GM23338 (cell line): ENCODE data around the gene HSFY1. TPM values are rescaled to one million over a fixed set of nuclear protein-coding genes. Genes with fewer than 3 reads are reported as not detected.
"Not testable (repeated sequence)": the region's sequence is repeated elsewhere in the genome, so short reads cannot be mapped to it uniquely, and the experiment has no call there.

Source experiments
- ATAC-seq: fragments of 200-7000 bp; cut with Tn5 transposase; 3 replicates; pipeline ENCODE4 v1.9.1; 2020
- DNase-seq: peaks from one replicate; pipeline ENCODE4 v3.0.0-alpha.2; 2015; ENCODE audit warnings: low spot score
- H2AFZ ChIP-seq: fragments of 200-600 bp; sonication (generic); 2 replicates; pipeline ENCODE4 v1.8.0; 2016; ENCODE audit warnings: antibody characterized with exemption, mild to moderate bottlenecking, moderate library complexity
- H3F3A ChIP-seq: fragments of 200-600 bp; sonication (generic); replicated peaks from 2 replicates; pipeline ENCODE4 v1.8.0; 2017; ENCODE audit warnings: antibody characterized with exemption, mixed run types, low read depth
- H3K27ac ChIP-seq: fragments of 200-600 bp; sonication (generic); 2 replicates; pipeline ENCODE4 v1.6.1; 2016; ENCODE audit warnings: low read depth
- H3K27me3 ChIP-seq: fragments of 200-600 bp; sonication (generic); 2 replicates; pipeline ENCODE4 v1.8.0; 2016; ENCODE audit warnings: mild to moderate bottlenecking, mixed run types, moderate library complexity; ENCODE audit not compliant: insufficient read depth
- H3K36me3 ChIP-seq: fragments of 200-600 bp; sonication (generic); 2 replicates; pipeline ENCODE4 v1.8.0; 2016; ENCODE audit warnings: mild to moderate bottlenecking; ENCODE audit not compliant: insufficient read depth
- H3K4me1 ChIP-seq: fragments of 200-600 bp; sonication (generic); 2 replicates; pipeline ENCODE4 v1.8.0; 2016; ENCODE audit warnings: mild to moderate bottlenecking, moderate library complexity; ENCODE audit not compliant: insufficient read depth
- H3K4me2 ChIP-seq: fragments of 200-600 bp; sonication (generic); 2 replicates; pipeline ENCODE4 v1.7.1; 2017; ENCODE audit warnings: mixed run types
- H3K4me3 ChIP-seq: fragments of 200-600 bp; sonication (generic); 2 replicates; pipeline ENCODE4 v1.6.1; 2016; ENCODE audit warnings: mixed run types
- H3K79me2 ChIP-seq: fragments of 200-600 bp; sonication (generic); replicated peaks from 2 replicates; pipeline ENCODE4 v1.8.0; 2017; ENCODE audit warnings: mild to moderate bottlenecking; ENCODE audit not compliant: insufficient read depth
- H3K9me2 ChIP-seq: fragments of 200-600 bp; sonication (generic); 2 replicates; pipeline ENCODE4 v1.8.0; 2017; ENCODE audit not compliant: insufficient read depth
- H4K20me1 ChIP-seq: fragments of 200-600 bp; sonication (generic); replicated peaks from 2 replicates; pipeline ENCODE4 v1.8.0; 2017; ENCODE audit warnings: mild to moderate bottlenecking; ENCODE audit not compliant: insufficient read depth
- H3K27ac Mint-ChIP-seq: 2 replicates; pipeline ENCODE4 v1.8.0; 2020; ENCODE audit warnings: inconsistent platforms, mild to moderate bottlenecking, moderate library complexity, mixed read lengths
- H3K27me3 Mint-ChIP-seq: 3 replicates; pipeline ENCODE4 v1.8.0; 2022; ENCODE audit warnings: low read depth, mild to moderate bottlenecking, moderate library complexity, mixed read lengths, inconsistent platforms; ENCODE audit not compliant: insufficient read depth, poor library complexity
- H3K36me3 Mint-ChIP-seq: 3 replicates; pipeline ENCODE4 v1.8.0; 2021; ENCODE audit warnings: low read depth, mild to moderate bottlenecking, inconsistent platforms, moderate library complexity, mixed read lengths
- H3K4me1 Mint-ChIP-seq: 3 replicates; pipeline ENCODE4 v1.8.0; 2020; ENCODE audit warnings: mild to moderate bottlenecking, inconsistent platforms, mixed read lengths
- H3K4me3 Mint-ChIP-seq: 3 replicates; pipeline ENCODE4 v1.8.0; 2021; ENCODE audit warnings: moderate library complexity, mild to moderate bottlenecking, inconsistent platforms, mixed read lengths
- H3K9me3 Mint-ChIP-seq: 3 replicates; pipeline ENCODE4 v1.8.0; 2020; ENCODE audit warnings: moderate library complexity, mild to moderate bottlenecking, inconsistent platforms, mixed read lengths
- long read RNA-seq: library from polyadenylated mRNA; unstranded; transcript quantifications from one replicate; pipeline ENCODE4 v2.0.0, GENCODE V29; 2020; ENCODE audit not compliant: unreplicated experiment
- polyA plus RNA-seq: library from polyadenylated mRNA; unstranded; fragments of >200 nt; fragmentation: Nextera tagmentation; extraction: Ambion mirVana; gene quantifications from 2 replicates; pipeline ENCODE4 v1.2.1, GENCODE V29; 2016
- total RNA-seq: library from RNA; depleted of rRNA; stranded (reverse); fragments of >200 nt; shearing (Covaris generic); gene quantifications from 2 replicates; pipeline ENCODE4 v1.2.3, GENCODE V29; 2014; rRNA removed

HSFY1 gene, protein sequence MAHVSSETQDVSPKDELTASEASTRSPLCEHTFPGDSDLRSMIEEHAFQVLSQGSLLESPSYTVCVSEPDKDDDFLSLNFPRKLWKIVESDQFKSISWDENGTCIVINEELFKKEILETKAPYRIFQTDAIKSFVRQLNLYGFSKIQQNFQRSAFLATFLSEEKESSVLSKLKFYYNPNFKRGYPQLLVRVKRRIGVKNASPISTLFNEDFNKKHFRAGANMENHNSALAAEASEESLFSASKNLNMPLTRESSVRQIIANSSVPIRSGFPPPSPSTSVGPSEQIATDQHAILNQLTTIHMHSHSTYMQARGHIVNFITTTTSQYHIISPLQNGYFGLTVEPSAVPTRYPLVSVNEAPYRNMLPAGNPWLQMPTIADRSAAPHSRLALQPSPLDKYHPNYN
- total RNA-seq (not detected in 2 replicates), polyA plus RNA-seq (not detected in 2 replicates)
- long read RNA-seq, result 0 reads

DNA sequence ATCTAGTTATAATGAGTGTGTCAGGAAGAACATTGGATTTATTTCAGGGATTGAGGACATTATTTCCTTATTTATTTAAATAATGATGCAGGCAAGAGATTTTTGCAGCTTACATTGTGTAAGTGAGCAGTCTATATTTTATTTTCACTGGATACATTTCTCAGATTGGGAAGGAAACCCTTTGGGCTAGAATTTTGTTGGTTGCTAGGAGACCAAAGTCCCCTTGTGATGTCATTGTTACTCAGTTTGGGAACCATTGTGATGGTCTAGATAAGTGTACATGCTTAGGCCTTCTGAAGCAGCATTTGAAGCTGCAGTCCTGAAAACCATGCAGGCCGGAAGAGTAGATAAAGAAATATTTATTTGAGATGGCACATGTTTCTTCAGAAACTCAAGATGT lies at the start of gene HSFY1:
HSFY1 (plus strand) TSS at position 301 of the 400 bp plus-strand sequence; CDS start at position 369, 68 bp downstream.
- H3K27ac ChIP-seq, H3K36me3 Mint-ChIP-seq, DNase-seq, H3K27me3 ChIP-seq, H2AFZ ChIP-seq, H3K4me3 ChIP-seq, H3K79me2 ChIP-seq, H3K27me3 Mint-ChIP-seq, H3K27ac Mint-ChIP-seq, H4K20me1 ChIP-seq, H3K4me1 ChIP-seq, H3K9me3 Mint-ChIP-seq, H3K9me2 ChIP-seq, H3K36me3 ChIP-seq, H3F3A ChIP-seq, H3K4me1 Mint-ChIP-seq, H3K4me2 ChIP-seq, H3K4me3 Mint-ChIP-seq, ATAC-seq: not testable (repeated sequence)

DNA sequence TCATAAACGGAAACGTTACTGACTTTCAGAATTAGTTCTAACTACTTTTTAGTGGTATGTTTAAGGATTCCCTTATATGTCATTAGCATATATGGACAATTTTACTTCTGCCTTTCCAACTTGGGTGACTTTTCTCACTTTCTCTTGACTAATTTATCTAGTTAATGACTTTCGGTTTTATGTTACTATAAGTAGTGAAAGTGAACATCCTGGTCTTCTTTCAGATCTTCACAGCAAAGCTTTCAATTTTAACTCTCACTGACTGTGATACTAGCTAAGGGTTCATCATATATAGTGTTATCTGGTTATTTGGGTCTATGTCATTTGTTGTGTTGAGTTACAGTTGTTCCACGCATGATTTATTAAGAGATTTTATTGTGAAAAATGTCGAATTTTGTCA lies 42.3 kb upstream of the HSFY1 start:
- H3K36me3 Mint-ChIP-seq, H3K27me3 Mint-ChIP-seq, H3K4me3 ChIP-seq, H3K27me3 ChIP-seq, H3K79me2 ChIP-seq, DNase-seq, H3K4me2 ChIP-seq, ATAC-seq, H2AFZ ChIP-seq, H4K20me1 ChIP-seq, H3K27ac ChIP-seq, H3F3A ChIP-seq, H3K4me1 Mint-ChIP-seq, H3K4me1 ChIP-seq, H3K4me3 Mint-ChIP-seq, H3K27ac Mint-ChIP-seq, H3K9me3 Mint-ChIP-seq, H3K36me3 ChIP-seq, H3K9me2 ChIP-seq: not testable (repeated sequence)

DNA sequence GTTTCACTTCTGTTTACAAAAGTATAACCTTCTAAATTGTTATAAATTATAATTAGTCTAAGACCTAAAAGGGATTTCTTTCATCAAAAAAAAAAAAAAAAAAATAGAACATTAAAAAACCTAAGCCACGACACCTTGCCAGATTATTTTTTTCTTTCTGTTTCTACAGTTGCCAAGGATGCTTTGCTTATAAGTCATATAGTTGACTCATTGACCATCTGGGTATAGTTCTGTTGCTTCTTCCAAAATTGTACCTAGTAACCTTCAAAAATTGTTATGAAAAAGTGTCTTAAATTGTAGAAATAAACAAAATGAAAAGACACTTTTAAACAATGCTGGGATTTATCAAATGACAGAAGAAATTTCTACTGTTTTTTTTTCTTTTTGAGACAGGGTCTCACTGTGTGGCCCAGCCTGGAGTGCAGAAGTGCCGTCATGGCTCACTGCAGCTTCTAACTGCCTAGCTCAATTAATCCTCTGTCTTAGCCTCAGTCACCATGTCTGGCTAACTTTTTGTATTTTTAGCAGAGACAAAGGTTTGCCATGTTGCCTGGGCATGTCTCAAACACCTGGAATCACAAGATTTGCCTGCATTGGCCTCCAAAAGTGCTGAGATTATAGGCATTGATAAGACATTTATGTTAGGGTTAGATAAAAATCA lies 15.4 kb upstream of the HSFY1 start:
- not testable (repeated sequence) for H3K4me1 Mint-ChIP-seq, H3K27me3 Mint-ChIP-seq, H3K4me3 Mint-ChIP-seq, ATAC-seq, H3K27ac Mint-ChIP-seq, H3K36me3 Mint-ChIP-seq, H3K27ac ChIP-seq, DNase-seq, H3K9me3 Mint-ChIP-seq, H4K20me1 ChIP-seq, H3K9me2 ChIP-seq, H3K4me1 ChIP-seq, H3K4me3 ChIP-seq, H3F3A ChIP-seq, H2AFZ ChIP-seq, H3K36me3 ChIP-seq, H3K4me2 ChIP-seq, H3K79me2 ChIP-seq, H3K27me3 ChIP-seq

DNA sequence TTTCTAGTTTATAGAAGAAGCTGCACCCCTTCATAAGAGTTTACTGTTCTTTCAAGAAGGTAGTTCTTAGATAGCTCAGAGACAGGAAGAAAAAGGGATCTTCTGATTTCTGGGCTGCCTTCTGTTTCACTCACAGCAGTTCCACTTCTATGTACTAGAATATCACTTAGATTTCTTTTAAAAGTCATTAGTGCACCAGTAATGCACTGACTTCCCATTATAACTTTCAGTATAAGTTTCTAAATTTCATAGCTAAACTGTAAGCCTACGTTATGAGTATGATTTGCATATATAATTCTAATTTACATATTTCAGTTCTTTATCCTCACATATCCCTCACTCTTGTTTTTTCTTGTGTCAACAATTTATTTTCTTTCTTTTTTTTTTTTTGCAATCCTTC lies 7.6 kb upstream of the HSFY1 start:
- H2AFZ ChIP-seq, H3F3A ChIP-seq, H3K9me3 Mint-ChIP-seq, H4K20me1 ChIP-seq, H3K4me1 Mint-ChIP-seq, H3K4me3 ChIP-seq, H3K27ac ChIP-seq, H3K27me3 Mint-ChIP-seq, H3K4me3 Mint-ChIP-seq, DNase-seq, H3K27ac Mint-ChIP-seq, H3K9me2 ChIP-seq, H3K4me2 ChIP-seq, H3K27me3 ChIP-seq, H3K4me1 ChIP-seq, H3K36me3 Mint-ChIP-seq, ATAC-seq, H3K36me3 ChIP-seq, H3K79me2 ChIP-seq: not testable (repeated sequence)

DNA sequence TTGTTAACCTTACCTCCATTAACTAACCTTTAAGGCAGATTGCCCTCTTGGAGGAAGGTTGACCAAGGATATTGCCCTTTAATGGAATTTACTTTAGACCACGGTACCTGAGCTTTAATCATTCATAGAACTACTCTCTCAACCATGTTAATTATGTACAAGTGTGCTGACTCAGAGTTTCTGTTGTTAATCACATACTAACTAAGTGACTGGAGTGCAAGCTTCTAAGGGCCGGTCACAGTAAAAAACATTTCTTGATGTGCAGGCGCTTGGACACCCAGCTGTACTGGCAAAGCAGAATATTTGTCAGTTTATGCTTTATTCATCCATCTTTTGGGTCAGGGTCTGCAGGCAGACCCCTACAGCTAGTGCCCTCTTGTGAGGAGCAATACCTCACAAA lies 6.6 kb downstream of the HSFY1 start:
- H3K4me2 ChIP-seq, H3K9me3 Mint-ChIP-seq, H3K4me3 ChIP-seq, H3K27ac ChIP-seq, H3K36me3 Mint-ChIP-seq, H3K79me2 ChIP-seq, DNase-seq, H3K4me1 Mint-ChIP-seq, H3K36me3 ChIP-seq, H3K4me3 Mint-ChIP-seq, H3K4me1 ChIP-seq, H3K9me2 ChIP-seq, H3F3A ChIP-seq, H2AFZ ChIP-seq, H4K20me1 ChIP-seq, H3K27me3 Mint-ChIP-seq, ATAC-seq, H3K27ac Mint-ChIP-seq, H3K27me3 ChIP-seq: not testable (repeated sequence)

DNA sequence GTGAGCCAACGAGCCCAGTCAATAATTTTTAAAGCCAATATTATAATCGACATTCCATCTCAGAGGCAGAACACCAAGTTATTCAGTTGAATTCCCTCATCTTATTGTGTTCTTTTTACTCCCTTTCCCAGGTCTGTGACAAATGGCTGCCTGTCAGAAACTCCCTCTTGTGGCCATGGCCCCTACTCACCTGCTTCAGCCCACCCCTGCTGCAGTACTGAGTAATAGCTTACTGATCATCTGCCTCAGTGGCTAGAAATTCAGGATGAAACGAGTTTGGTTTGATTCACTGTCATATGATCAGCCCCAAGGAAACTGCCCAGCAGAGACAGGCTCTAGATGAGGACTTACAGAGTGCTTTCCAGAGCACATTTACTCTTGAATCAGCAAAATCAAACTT lies 19.4 kb downstream of the HSFY1 start:
- H3K9me3 Mint-ChIP-seq, H4K20me1 ChIP-seq, H3K4me1 ChIP-seq, H3K27me3 Mint-ChIP-seq, H3K27ac Mint-ChIP-seq, H3K9me2 ChIP-seq, H3K4me1 Mint-ChIP-seq, H3K4me3 Mint-ChIP-seq, H3K4me2 ChIP-seq, H3F3A ChIP-seq, H3K27me3 ChIP-seq, H3K36me3 ChIP-seq, H2AFZ ChIP-seq, DNase-seq, H3K4me3 ChIP-seq, H3K36me3 Mint-ChIP-seq, H3K27ac ChIP-seq, H3K79me2 ChIP-seq: not testable (repeated sequence)
- peak; percentile 60; the same call in 2 of the 3 replicates for ATAC-seq
